ENCODE measurements around the gene GDPD5. TPM values are rescaled to one million over a fixed set of nuclear protein-coding genes. Genes with fewer than 3 reads are reported as not detected.

Gene GDPD5
- total RNA-seq, 4 donors from 2014 or later, result 5.1 to 9.3 (median 8.4) TPM

DNA sequence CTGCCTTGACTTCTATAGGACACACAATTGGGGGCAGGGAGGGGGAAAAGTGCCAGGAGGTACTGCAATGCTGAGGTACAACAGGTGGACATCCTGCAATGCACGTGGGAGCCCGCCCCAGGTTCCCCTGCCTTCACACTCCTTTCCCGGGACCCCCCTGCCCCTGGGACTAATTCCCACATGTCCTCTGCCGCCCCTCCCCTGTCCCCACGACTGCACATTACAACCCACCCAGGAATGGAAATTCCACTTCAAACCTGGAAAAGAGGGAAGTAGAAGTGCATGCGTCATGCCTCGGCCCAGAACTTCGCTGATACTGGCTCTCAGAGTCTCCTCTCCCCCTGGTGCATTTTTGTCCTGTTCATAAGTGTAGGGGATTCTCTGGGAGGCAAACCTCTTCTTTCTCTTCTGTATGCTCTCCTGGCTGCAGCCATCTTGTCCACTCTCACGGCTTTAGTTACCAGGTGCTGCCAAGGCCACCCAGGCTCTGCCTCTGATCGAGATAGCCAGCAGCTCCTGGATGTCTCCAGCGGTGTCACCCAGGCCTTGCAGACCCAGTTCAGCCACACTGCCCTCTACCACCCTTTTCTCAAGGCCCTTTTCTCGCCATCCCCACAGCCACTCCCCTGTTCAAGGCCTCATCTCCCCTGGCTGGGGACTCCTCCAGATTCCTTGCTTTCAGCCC, 43.7 kb downstream of the GDPD5 start:
- Histone ChIP-seq H3K36me3 (no peaks in the 10 kb centered on the region), H3K4me1 (peaks cover 0 to 6% (median 1%) of the 10 kb centered on the region in 4 donors), H3K9me3 (no peaks in the 10 kb centered on the region), H3K27me3 (no peaks in the 10 kb centered on the region), H3K27ac (replicated peaks in 1 of 4) (no peak overlapping the region), H3K4me3 (no peak overlapping the region)
- 88% methylated on average over 12 of the region's 12 CpGs for WGBS
- no peak for TF ChIP-seq POLR2A (IDR thresholded peaks at IDR 0.05; ENCODE audit: low read depth)
- TF ChIP-seq, protein P1, sequence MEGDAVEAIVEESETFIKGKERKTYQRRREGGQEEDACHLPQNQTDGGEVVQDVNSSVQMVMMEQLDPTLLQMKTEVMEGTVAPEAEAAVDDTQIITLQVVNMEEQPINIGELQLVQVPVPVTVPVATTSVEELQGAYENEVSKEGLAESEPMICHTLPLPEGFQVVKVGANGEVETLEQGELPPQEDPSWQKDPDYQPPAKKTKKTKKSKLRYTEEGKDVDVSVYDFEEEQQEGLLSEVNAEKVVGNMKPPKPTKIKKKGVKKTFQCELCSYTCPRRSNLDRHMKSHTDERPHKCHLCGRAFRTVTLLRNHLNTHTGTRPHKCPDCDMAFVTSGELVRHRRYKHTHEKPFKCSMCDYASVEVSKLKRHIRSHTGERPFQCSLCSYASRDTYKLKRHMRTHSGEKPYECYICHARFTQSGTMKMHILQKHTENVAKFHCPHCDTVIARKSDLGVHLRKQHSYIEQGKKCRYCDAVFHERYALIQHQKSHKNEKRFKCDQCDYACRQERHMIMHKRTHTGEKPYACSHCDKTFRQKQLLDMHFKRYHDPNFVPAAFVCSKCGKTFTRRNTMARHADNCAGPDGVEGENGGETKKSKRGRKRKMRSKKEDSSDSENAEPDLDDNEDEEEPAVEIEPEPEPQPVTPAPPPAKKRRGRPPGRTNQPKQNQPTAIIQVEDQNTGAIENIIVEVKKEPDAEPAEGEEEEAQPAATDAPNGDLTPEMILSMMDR (IDR thresholded peaks at IDR 0.05), result no peak
- TF ChIP-seq EP300 (IDR thresholded peaks at IDR 0.05), result no peak
- intact Hi-C loops (cut with DNase I), result no loop called here
- no peak for DNase-seq (ENCODE audit: extremely low spot score)

DNA sequence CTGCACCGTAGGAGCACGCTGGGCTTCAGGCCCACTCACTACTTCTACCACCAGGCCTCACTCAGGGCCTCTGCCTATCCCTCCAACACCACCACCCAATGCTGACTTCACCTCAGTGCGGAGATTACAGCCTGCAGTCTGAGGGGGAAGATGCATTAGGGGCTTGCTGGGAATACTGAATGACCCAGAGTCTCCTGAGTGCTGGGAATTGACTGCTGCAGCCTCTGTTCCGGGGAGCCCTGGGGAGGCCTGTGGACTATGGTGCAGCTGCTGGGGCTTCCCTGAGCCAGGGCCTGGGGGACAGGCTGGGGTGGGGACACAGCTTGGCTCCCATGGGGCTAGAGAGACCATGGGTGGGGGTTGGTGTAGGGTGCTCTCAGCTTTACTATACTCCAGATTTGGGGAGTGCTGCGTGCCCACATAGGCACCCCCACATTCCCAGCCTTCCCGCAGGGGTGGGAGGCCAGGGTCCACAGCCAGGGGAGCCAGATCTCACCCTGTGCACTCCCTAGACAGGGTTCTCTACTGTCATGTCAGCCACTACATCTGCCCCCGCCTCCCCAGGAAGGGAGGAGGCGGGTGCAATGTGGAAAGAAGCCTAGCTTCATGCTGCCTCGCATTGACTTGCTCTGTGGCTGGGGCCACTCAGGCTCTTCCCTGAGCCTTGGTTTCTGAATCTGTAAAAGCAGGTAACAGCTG, 44.4 kb downstream of the GDPD5 start:
- TF ChIP-seq POLR2AphosphoS5 (IDR thresholded peaks at IDR 0.05) (no peak), POLR2A (IDR thresholded peaks at IDR 0.05; ENCODE audit: low read depth) (no peak), EP300 (IDR thresholded peaks at IDR 0.05) (no peak)
- TF ChIP-seq, protein P1 (IDR thresholded peaks at IDR 0.05), result no peak
- WGBS, result 87% methylated on average over 6 of the region's 9 CpGs
- Histone ChIP-seq H3K4me1 (peaks cover under 1 to 13% (median 8%) of the 10 kb centered on the region in 4 donors), H3K4me3 (no peak overlapping the region), H3K27ac (replicated peaks in 1 of 4) (no peak overlapping the region), H3K27me3 (no peaks in the 10 kb centered on the region), H3K36me3 (no peaks in the 10 kb centered on the region), H3K9me3 (no peaks in the 10 kb centered on the region)
- DNase-seq (ENCODE audit: extremely low spot score), result no peak
- intact Hi-C loops (cut with DNase I), result no loop called here

DNA sequence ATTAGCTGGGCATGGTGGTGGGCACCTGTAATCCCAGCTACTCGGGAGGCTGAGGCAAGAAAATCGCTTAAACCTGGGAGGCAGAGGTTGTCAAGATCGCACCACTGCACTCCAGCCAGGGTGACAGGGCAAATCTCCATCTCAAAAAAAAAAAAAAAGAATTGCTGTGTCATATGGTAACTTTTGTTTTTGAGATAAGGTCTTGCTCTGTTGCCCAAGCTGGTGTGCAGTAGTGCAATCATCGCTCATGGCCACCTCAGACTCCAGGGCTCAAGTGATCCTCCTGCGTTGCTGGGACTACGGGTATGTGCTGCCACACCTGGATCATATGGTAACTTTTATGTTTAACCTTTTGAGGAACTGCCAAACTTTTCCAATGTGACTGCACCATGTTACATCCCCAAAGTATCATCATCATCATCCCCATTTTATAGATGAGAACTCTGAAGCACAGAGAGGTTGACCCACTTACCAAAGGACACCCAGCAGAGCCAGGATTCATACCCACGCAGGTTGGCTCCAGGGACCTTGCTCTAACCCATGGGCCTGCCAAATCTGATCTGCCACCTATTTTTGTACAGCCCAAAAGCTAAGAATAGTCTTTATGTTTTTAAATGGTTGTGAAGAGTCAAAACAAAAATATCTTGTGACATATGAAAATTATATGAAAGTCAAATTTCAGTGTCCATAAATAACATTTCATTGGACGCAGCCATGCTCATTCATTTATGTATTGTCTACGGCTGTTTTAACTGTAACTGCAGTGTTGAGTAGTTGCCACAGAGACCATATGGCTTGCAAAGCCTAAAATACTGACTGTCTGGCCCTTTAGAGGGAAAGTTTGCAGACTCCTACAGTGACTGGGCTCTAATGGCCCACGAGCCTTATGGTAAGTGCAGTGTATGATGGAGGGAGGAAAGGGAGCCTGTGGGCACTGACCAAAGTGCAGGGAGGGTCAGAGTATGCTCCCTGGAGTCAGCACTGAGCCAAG, 45.3 kb downstream of the GDPD5 start:
- peaks cover 9 to 22% (median 17%) of the 10 kb centered on the region in 4 donors for H3K4me1 ChIP-seq
- no peak overlapping the region for H3K4me3 ChIP-seq
- no peak overlapping the region for H3K27ac ChIP-seq (replicated peaks in 1 of 4)
- no peaks in the 10 kb centered on the region for H3K9me3 ChIP-seq
- no peak for DNase-seq (ENCODE audit: extremely low spot score)
- H3K36me3 ChIP-seq, result no peaks in the 10 kb centered on the region
- intact Hi-C loops (cut with DNase I), result no loop called here
- H3K27me3 ChIP-seq, result no peaks in the 10 kb centered on the region
- WGBS, result 90% methylated on average over 10 of the region's 10 CpGs
- TF ChIP-seq EP300 (IDR thresholded peaks at IDR 0.05), result no peak
- TF ChIP-seq POLR2A (IDR thresholded peaks at IDR 0.05; ENCODE audit: low read depth), result no peak
- TF ChIP-seq POLR2AphosphoS5 (IDR thresholded peaks at IDR 0.05), result no peak
- TF ChIP-seq, protein P1 (IDR thresholded peaks at IDR 0.05), result no peak

DNA sequence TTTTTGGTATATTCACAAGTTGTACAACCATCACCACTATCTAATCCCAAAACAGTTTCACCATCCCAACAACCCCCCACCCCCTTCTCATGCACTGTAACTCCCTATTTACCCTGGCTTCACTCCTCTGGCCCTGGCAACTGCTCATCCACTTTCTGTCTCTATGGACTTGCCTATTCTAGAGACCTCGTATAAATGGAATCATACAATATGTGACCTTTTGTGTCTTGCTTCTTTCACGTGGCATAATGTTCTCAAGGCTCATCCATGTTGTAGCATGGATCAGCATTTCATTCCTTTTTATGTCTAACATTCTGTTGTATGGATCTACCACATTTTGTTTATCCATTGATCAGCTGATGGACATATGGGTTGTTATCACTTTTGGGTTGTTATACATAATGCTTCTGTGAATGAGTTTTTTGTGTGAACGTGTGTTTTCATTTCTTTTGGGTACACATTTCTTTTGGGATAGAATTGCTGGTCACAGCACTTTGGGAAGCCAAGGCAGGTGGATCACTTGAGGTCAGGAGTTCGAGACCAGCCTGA, 46.1 kb downstream of the GDPD5 start:
- H3K9me3 ChIP-seq, result no peaks in the 10 kb centered on the region
- DNase-seq (ENCODE audit: extremely low spot score), result no peak
- no peaks in the 10 kb centered on the region for H3K27me3 ChIP-seq
- no peak overlapping the region for H3K27ac ChIP-seq (replicated peaks in 1 of 4)
- no peak for TF ChIP-seq POLR2A (IDR thresholded peaks at IDR 0.05; ENCODE audit: low read depth)
- H3K4me1 ChIP-seq, result peaks cover 14 to 29% (median 22%) of the 10 kb centered on the region in 4 donors
- H3K36me3 ChIP-seq, result no peaks in the 10 kb centered on the region
- intact Hi-C loops (cut with DNase I), result no loop called here
- H3K4me3 ChIP-seq, result no peak overlapping the region
- WGBS, result 70% methylated on average over 4 of the region's 4 CpGs
